ENCODE data around the gene KTN1.
A peak's percentile ranks its signal among the peaks of the same experiment; 100 is the strongest.

Gene KTN1

GRCh38 chr14:55707365-55707804 is 127.4 kb downstream of the KTN1 start:
- TF ChIP-seq CTCF (IDR thresholded peaks at IDR 0.05; ENCODE audit: borderline replicate concordance, extremely low read depth, low read length, poor library complexity, severe bottlenecking) (peak; percentile 83), EZH2 (IDR thresholded peaks at IDR 0.05; ENCODE audit: borderline replicate concordance, low read depth, low read length, severe bottlenecking) (no peak)
- H3K36me3 ChIP-seq (ENCODE audit: insufficient read depth, low read length) = no peaks in the 10 kb centered on the region
- no peak overlapping the region for H3K9ac ChIP-seq (ENCODE audit: low read depth, low read length)
- H3K27ac ChIP-seq (ENCODE audit: low read length) = no peak overlapping the region
- H3K4me3 ChIP-seq (ENCODE audit: low read depth in 1 of 2, low read length in 2 of 2) = no peak overlapping the region
- H3K27me3 ChIP-seq (ENCODE audit: insufficient read depth, low read length, poor library complexity) = no peaks in the 10 kb centered on the region
- no peak overlapping the region for H3K4me2 ChIP-seq (ENCODE audit: insufficient read depth, low read length)
- DNase-seq (no peak), ATAC-seq (ENCODE audit: insufficient read depth, low read depth) (peak; percentile 53; the same call in 1 of the 3 replicates)
- H3K79me2 ChIP-seq (ENCODE audit: insufficient read depth, low read length) = no peaks in the 10 kb centered on the region
- H3K4me1 ChIP-seq (ENCODE audit: insufficient read depth, low read length) = no peaks in the 10 kb centered on the region
- H2AFZ ChIP-seq (ENCODE audit: low read depth, low read length) = no peak overlapping the region
- no peaks in the 10 kb centered on the region for H3K9me3 ChIP-seq (ENCODE audit: insufficient read depth, low read length, severe bottlenecking)
- H4K20me1 ChIP-seq (ENCODE audit: insufficient read depth, low read length) = no peaks in the 10 kb centered on the region

DNA sequence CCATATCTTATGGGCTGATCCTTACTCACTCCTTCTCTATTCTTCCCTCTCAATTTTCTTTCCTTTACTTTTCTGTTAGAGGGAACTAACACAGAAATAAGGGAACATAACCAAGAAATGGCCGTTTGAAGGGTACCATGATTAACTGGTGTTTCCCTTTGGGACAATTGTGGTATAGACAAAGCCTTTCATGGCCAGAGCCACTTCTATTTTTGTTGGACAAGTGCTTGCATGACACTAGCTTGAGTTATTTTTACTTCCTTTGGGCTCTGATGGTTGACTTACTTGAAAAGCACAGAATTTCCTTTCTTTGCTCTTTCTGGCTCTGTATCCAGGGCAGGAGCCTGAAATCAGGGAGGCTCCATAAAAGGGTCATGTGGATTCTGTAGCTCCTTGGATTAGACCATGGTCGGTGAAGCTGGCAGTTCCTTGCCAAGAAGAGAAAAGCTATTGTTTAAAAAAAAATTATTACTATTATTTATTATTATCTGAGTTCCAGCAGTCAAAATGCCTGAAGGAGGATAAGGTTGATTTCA is 130.6 kb downstream of the KTN1 start:
- no peak for ATAC-seq (ENCODE audit: insufficient read depth, low read depth)
- Histone ChIP-seq H3K36me3 (ENCODE audit: insufficient read depth, low read length) (no peaks in the 10 kb centered on the region), H3K27me3 (ENCODE audit: insufficient read depth, low read length, poor library complexity) (no peaks in the 10 kb centered on the region), H3K9me3 (ENCODE audit: insufficient read depth, low read length, severe bottlenecking) (no peaks in the 10 kb centered on the region), H3K4me3 (ENCODE audit: low read depth in 1 of 2, low read length in 2 of 2) (no peak overlapping the region), H2AFZ (ENCODE audit: low read depth, low read length) (no peak overlapping the region), H3K4me2 (ENCODE audit: insufficient read depth, low read length) (no peak overlapping the region), H3K27ac (ENCODE audit: low read length) (no peak overlapping the region), H3K4me1 (ENCODE audit: insufficient read depth, low read length) (no peaks in the 10 kb centered on the region), H3K9ac (ENCODE audit: low read depth, low read length) (no peak overlapping the region), H4K20me1 (ENCODE audit: insufficient read depth, low read length) (no peaks in the 10 kb centered on the region), H3K79me2 (ENCODE audit: insufficient read depth, low read length) (no peaks in the 10 kb centered on the region)
- TF ChIP-seq EZH2 (IDR thresholded peaks at IDR 0.05; ENCODE audit: borderline replicate concordance, low read depth, low read length, severe bottlenecking) (no peak), CTCF (IDR thresholded peaks at IDR 0.05; ENCODE audit: borderline replicate concordance, extremely low read depth, low read length, poor library complexity, severe bottlenecking) (no peak)
- no peak for DNase-seq

GRCh38 chr14:55711175-55711811 is 131.3 kb downstream of the KTN1 start:
- ATAC-seq (ENCODE audit: insufficient read depth, low read depth) (no peak), DNase-seq (no peak)
- H3K4me1 ChIP-seq (ENCODE audit: insufficient read depth, low read length) = no peaks in the 10 kb centered on the region

More at GRCh38 chr14:55711175-55711811, 131.3 kb downstream of the KTN1 start:
- Histone ChIP-seq H3K36me3 (ENCODE audit: insufficient read depth, low read length) (no peaks in the 10 kb centered on the region), H3K4me2 (ENCODE audit: insufficient read depth, low read length) (no peak overlapping the region), H3K79me2 (ENCODE audit: insufficient read depth, low read length) (no peaks in the 10 kb centered on the region), H3K4me3 (ENCODE audit: low read depth in 1 of 2, low read length in 2 of 2) (no peak overlapping the region), H3K9me3 (ENCODE audit: insufficient read depth, low read length, severe bottlenecking) (no peaks in the 10 kb centered on the region), H4K20me1 (ENCODE audit: insufficient read depth, low read length) (no peaks in the 10 kb centered on the region), H2AFZ (ENCODE audit: low read depth, low read length) (no peak overlapping the region), H3K9ac (ENCODE audit: low read depth, low read length) (no peak overlapping the region), H3K27ac (ENCODE audit: low read length) (no peak overlapping the region), H3K27me3 (ENCODE audit: insufficient read depth, low read length, poor library complexity) (no peaks in the 10 kb centered on the region)
- TF ChIP-seq EZH2 (IDR thresholded peaks at IDR 0.05; ENCODE audit: borderline replicate concordance, low read depth, low read length, severe bottlenecking) (no peak), CTCF (IDR thresholded peaks at IDR 0.05; ENCODE audit: borderline replicate concordance, extremely low read depth, low read length, poor library complexity, severe bottlenecking) (no peak)
